Testis (tissue), 3 donors: Measurements from ENCODE around the gene FAR1. TPM values are rescaled to one million over a fixed set of nuclear protein-coding genes. Genes with fewer than 3 reads are reported as not detected.

Experiments
- DNase-seq: peaks from one replicate; pipeline ENCODE4 v3.0.0-alpha.2; 2019
- H3K27ac ChIP-seq, 2 donors: fragments of 200-600 bp; sonication (generic); one replicate each; pipeline ENCODE4 v1.5.1; 2019
- H3K27me3 ChIP-seq: fragments of 200-600 bp; sonication (generic); one replicate; pipeline ENCODE4 v1.5.1; 2019
- H3K36me3 ChIP-seq: fragments of 200-600 bp; sonication (generic); one replicate; pipeline ENCODE4 v1.5.1; 2017; ENCODE audit warnings: low read depth; ENCODE audit errors: missing control alignments
- H3K4me1 ChIP-seq: fragments of 200-600 bp; sonication (generic); one replicate; pipeline ENCODE4 v1.5.1; 2019
- H3K4me3 ChIP-seq, 2 donors: fragments of 200-600 bp; sonication (generic); one replicate each; pipeline ENCODE4 v1.5.1; 2017 to 2019
- H3K9me3 ChIP-seq: fragments of 200-600 bp; sonication (generic); one replicate; pipeline ENCODE4 v1.5.1; 2017
- CTCF ChIP-seq, 3 experiments: fragments of 450-650 bp in 2 of 3; fragments of 200-600 bp in 1 of 3; sonication (generic) in 1 of 3; IDR thresholded peaks; one replicate each; pipeline ENCODE4 v1.5.1; 2016 to 2019; ENCODE audit warnings: antibody characterized with exemption in 3 of 3, mild to moderate bottlenecking in 2 of 3, moderate library complexity in 1 of 3
- POLR2A ChIP-seq: fragments of 450-650 bp; IDR thresholded peaks from one replicate; pipeline ENCODE4 v1.6.1; 2017; ENCODE audit warnings: antibody characterized with exemption, mild to moderate bottlenecking, moderate library complexity
- WGBS, 2 donors: methylation state at CpG; one replicate each; pipeline ENCODE4 v1.1.5; 2018; 5-methylcytosine and 5-hydroxymethylcytosine counted together
- intact Hi-C: fragments of 100-400 bp; cut with DNase I; formaldehyde crosslinking; loops from one replicate; pipeline ENCODE4 v1.15.1; 2023; ENCODE audit warnings: low total_unique reads
- polyA plus RNA-seq: library from polyadenylated mRNA; stranded (reverse); fragments of 350-450 nt; fragmentation: Illumina TruSeq; extraction: RNeasy Lipid Tissue Mini Kit (QIAGEN cat#74804); gene quantifications from one replicate; pipeline ENCODE4 v1.2.3, GENCODE V29; 2014; ENCODE audit warnings: low read depth, low replicate concordance; ENCODE audit not compliant: insufficient read depth
- total RNA-seq, 2 donors: library from RNA; depleted of rRNA; stranded (reverse); fragments of >200 nt; gene quantifications; one replicate each; pipeline ENCODE4 v1.2.3, GENCODE V29; 2016

FAR1 gene
- total and polyA plus RNA-seq, 3 donors from 2014 or later: 33.8 to 65.6 (median 52.9) TPM

- Histone ChIP-seq H3K27me3 (no peaks in the 10 kb centered on the region), H3K27ac (no peak overlapping the region), H3K4me3 (no peak overlapping the region), H3K36me3 (no peaks in the 10 kb centered on the region), H3K4me1 (no peaks in the 10 kb centered on the region), H3K9me3 (no peaks in the 10 kb centered on the region)
- intact Hi-C loops: no loop called here
- no peak for DNase-seq
- TF ChIP-seq CTCF (IDR thresholded peaks at IDR 0.05): no peak
- no peak for TF ChIP-seq POLR2A
- WGBS, 2 donors: 64 to 70% methylated on average over 5 of the region's 5 CpGs
These were observed 17.1 kb downstream of the FAR1 start for GRCh38 chr11:13685461-13686108.

GRCh38 chr11:13686776-13687175 lies 18.3 kb downstream of the FAR1 start:
- Histone ChIP-seq H3K4me1 (no peaks in the 10 kb centered on the region), H3K27me3 (no peaks in the 10 kb centered on the region), H3K4me3 (no peak overlapping the region), H3K27ac (no peak overlapping the region), H3K9me3 (no peaks in the 10 kb centered on the region), H3K36me3 (no peaks in the 10 kb centered on the region)
- no peak for DNase-seq
- intact Hi-C loops: no loop called here
- TF ChIP-seq POLR2A: no peak
- WGBS, 2 donors: 70 to 74% methylated on average over 1 of the region's 1 CpG

GRCh38 chr11:13687271-13687670 lies 18.8 kb downstream of the FAR1 start:
- intact Hi-C loops: no loop called here
- WGBS, 2 donors: 90 to 94% methylated on average over 3 of the region's 3 CpGs
- no peaks in the 10 kb centered on the region for H3K36me3 ChIP-seq
- no peak overlapping the region for H3K4me3 ChIP-seq
- no peak overlapping the region for H3K27ac ChIP-seq
- no peaks in the 10 kb centered on the region for H3K9me3 ChIP-seq
- TF ChIP-seq POLR2A (no peak), CTCF (IDR thresholded peaks at IDR 0.05) (no peak)
- no peak for DNase-seq
- no peaks in the 10 kb centered on the region for H3K4me1 ChIP-seq
- H3K27me3 ChIP-seq: no peaks in the 10 kb centered on the region

- no peak overlapping the region for H3K4me3 ChIP-seq
- H3K36me3 ChIP-seq: no peaks in the 10 kb centered on the region
- no peaks in the 10 kb centered on the region for H3K27me3 ChIP-seq
- DNase-seq: no peak
- intact Hi-C loops: no loop called here
- H3K27ac ChIP-seq: no peak overlapping the region
- H3K4me1 ChIP-seq: no peaks in the 10 kb centered on the region
- WGBS, 2 donors: 90 to 98% methylated on average over 3 of the region's 3 CpGs
- H3K9me3 ChIP-seq: no peaks in the 10 kb centered on the region
- TF ChIP-seq POLR2A (no peak), CTCF (IDR thresholded peaks at IDR 0.05) (no peak)
These were observed 22.9 kb downstream of the FAR1 start for GRCh38 chr11:13691286-13691899.

DNA sequence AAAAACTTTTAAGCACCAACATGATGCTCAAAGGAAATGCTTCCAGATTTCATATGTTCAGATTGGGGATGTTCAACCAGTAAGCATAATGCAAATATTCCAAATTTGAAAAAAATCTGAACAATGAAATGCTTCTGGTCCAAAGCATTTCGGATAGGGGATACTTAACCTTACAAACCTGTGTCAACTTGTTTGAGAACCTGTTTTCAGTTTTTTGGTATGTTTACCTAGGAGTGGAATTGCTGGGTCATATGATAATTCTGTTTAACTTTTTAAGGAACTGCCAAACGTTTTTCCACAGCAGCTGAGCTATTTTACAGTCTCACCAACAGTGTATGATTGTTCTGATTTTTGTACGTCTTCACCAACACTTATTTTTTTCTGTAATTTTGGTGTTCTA lies 23.7 kb downstream of the FAR1 start:
- no peak for TF ChIP-seq POLR2A
- TF ChIP-seq CTCF (IDR thresholded peaks at IDR 0.05): no peak
- Histone ChIP-seq H3K9me3 (no peaks in the 10 kb centered on the region), H3K27me3 (no peaks in the 10 kb centered on the region), H3K4me1 (no peaks in the 10 kb centered on the region), H3K36me3 (no peaks in the 10 kb centered on the region), H3K4me3 (no peak overlapping the region), H3K27ac (no peak overlapping the region)
- 73 to 75% methylated on average over 3 of the region's 3 CpGs for WGBS, 2 donors
- intact Hi-C loops: no loop called here
- DNase-seq: no peak
